Measurements from ENCODE around the gene FPGS.

DNA sequence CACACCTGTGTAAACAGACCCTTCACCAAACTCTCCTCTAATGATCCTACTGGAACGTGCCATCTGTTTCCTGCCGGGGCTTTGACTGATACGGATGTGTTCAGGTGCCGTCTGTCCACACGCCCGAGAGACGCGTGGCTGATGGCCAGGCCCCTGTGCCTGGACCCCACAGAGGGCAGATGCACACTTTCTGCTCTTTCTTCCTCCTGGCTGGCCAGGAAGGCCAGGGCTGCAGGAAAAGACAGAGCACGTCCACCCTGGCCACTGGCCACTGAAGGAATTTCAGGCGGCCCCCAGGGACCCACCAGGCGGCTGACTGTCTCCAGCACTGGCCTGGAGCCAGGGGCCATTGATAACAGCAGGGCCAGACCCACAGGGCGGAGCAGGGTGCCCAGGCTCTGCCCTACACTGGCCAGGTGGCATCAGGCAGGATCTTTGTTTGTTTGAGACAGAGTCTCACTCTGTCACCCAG is 55.4 kb downstream of the FPGS start:
- no peak for TF ChIP-seq POLR2A (IDR thresholded peaks at IDR 0.05)
- TF ChIP-seq, protein P1, sequence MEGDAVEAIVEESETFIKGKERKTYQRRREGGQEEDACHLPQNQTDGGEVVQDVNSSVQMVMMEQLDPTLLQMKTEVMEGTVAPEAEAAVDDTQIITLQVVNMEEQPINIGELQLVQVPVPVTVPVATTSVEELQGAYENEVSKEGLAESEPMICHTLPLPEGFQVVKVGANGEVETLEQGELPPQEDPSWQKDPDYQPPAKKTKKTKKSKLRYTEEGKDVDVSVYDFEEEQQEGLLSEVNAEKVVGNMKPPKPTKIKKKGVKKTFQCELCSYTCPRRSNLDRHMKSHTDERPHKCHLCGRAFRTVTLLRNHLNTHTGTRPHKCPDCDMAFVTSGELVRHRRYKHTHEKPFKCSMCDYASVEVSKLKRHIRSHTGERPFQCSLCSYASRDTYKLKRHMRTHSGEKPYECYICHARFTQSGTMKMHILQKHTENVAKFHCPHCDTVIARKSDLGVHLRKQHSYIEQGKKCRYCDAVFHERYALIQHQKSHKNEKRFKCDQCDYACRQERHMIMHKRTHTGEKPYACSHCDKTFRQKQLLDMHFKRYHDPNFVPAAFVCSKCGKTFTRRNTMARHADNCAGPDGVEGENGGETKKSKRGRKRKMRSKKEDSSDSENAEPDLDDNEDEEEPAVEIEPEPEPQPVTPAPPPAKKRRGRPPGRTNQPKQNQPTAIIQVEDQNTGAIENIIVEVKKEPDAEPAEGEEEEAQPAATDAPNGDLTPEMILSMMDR (IDR thresholded peaks at IDR 0.05) = no peak

Data from testis (tissue), 2 donors.